ENCODE results near the gene PPIG.
"Not testable (repeated sequence)": the region's sequence is repeated elsewhere in the genome, so short reads cannot be mapped to it uniquely, and the experiment has no call there.

PPIG gene

DNA sequence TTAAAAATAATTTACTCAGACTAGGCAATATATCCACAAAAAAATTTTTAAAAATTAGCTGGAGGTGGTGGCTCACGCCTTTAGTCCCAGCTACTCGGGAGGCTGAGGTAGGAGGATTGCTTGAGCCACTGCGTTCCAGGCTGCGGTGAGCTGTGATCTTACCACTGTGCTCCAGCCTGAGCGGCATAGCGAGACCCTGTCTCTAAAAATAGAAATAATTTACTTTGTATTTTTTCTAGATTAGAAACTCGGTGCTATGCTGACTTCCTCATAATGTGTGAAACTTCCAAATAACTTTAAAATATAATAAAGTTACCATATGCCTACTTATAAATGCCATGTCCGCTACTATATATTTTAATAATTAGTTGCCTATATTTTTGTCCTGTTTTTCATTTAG is 6.7 kb downstream of the PPIG start:
- no peak for DNase-seq (ENCODE audit: low spot score)

DNA sequence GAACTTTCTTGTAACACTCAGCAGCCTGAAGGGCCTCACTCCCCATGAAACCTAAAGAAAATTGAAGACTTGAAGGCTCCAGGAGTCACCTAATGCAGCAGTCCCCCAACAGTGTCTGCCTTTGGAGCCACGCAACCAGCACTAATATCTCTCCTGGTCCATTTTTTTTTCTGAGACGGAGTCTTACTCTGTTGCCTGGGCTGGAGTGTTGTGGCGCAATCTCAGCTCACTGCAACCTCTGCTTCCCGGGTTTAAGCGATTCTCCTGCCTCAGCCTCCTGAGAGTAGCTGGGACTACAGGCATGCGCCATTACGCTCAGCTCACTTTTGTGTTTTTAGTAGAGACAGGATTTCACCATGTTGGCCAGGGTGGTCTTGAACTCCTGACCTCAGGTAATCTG is 12.4 kb downstream of the PPIG start:
- not testable (repeated sequence) for DNase-seq (ENCODE audit: low spot score)

DNA sequence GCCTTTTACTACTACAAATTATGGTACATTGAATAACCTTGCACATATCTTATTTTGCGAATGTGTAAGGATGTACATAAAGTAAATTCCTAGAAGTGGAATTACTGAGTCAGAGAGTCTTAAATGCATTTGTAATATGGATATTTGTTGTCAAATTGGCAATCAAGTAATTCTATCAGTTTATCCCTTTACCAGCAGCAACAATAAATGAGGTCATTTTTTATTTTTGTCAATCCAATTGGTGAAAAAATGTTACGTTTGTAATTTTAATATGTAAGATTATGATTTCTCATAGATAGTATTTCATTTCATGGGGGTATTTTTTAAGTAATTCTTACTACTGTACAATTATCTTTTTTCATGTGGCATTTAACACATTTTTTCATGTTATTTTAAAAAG is 14.8 kb downstream of the PPIG start:
- no peak for DNase-seq (ENCODE audit: low spot score)

DNA sequence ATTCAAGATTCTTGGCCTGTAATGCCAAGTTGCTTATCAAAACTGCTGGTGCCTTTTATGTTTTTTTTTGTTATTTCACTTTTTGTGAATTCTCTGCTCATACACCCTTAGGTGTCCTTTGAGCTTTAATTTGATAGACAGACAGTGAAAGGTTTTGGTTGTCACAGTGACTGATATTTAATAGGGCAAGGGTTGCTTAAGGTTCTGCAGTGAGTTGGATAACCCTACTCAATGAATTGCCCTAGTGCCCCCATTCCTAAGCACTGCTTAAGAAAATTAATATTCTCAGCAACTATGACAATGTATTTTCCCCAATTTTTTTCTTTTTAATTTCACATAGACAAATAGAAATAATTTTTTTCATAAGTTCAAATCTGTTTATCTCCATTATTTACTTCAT is 15.4 kb downstream of the PPIG start:
- DNase-seq (ENCODE audit: low spot score) = no peak

DNA sequence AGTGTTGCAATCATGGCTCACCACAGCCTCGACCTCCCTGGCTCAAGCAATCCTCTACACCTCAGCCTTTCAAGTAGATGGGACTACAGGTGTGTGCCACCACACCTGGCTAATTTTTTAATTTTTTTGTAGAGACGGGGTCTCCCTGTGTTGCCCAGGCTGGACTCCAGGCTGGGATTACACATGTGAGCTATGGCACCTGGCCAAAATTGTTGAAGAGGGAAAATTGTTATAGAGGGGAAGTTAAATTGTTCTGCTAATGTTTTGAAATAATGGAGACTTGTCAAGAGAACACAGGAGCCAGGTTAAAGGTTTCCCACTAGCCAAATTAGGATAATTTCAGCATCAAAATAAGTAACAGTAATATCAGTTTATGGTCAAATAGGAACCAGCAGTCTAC is 25.1 kb downstream of the PPIG start:
- no peak for DNase-seq (ENCODE audit: low spot score)

DNA sequence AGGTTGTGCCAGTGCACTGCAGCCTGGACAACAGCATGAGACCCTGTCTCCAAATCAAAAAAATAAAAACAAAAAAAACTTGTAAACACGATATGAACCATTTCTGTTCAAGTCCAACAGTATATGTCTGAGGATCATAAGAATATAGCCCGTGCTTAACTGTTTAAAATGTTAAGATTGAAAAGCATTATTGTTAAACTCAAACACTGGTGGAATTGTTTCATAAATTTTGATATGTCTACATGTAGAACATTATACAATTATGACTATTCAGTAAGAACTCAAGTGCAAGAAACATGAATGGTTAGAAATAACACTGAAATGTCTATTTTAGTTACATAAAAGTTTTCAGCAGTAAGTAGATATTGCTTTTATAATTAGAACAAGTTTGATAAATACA is 29.7 kb downstream of the PPIG start:
- no peak for DNase-seq (ENCODE audit: low spot score)

DNA sequence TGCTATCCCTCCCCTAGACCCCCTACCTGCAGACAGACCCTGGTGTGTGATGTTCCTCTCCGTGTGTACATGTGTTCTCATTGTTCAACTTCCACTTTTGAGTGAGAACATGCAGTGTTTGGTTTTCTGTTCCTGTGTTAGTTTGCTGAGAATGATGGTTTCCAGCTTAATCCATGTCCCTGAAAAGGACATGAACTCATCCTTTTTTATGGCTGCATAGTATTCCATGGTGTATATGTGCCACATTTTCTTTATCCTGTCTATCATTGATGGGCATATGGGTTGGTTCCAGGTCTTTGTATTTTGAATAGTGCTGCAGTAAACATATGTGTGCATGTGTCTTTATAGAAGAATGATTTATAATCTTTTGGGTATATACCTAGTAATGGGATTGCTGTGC is 31.8 kb downstream of the PPIG start:
- DNase-seq (ENCODE audit: low spot score) = not testable (repeated sequence)

DNA sequence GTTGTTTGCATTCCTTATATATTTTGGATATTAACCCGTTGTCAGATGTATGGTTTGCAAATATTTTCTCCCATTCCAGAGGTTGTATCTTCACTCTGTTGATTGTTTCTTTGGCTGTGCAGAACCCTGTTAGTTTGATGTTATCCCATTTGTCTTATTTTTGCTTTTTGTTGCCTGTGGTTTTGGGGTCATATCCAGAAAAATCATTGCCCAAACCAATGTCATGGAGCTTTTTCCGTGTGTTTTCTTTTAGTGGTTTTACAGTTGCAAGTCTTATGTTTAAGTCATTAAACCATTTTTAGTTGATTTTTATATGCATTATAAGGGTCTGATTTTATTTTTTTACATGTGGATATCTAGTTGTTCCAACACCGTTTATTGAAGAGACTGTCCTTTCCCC is 35.8 kb downstream of the PPIG start:
- DNase-seq (ENCODE audit: low spot score) = no peak

DNA sequence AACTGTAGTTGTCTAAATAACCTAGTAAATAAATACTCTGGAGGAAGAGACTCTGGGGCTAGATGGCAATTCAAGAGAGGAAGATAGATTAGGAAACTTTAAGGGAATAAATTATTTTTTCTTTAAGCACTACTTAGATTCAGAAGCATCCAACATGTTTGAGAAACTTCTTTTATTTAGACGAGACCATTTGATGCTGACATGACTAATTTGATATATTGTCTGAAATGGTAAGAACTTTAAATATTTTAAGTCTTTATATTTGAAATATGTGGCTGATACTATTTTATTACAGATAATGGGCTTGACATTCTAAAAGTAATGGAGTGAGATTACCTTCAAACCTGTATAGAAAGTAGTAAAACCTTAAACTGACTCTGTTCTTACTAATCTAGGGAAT is 36.4 kb downstream of the PPIG start:
- no peak for DNase-seq (ENCODE audit: low spot score)

DNA sequence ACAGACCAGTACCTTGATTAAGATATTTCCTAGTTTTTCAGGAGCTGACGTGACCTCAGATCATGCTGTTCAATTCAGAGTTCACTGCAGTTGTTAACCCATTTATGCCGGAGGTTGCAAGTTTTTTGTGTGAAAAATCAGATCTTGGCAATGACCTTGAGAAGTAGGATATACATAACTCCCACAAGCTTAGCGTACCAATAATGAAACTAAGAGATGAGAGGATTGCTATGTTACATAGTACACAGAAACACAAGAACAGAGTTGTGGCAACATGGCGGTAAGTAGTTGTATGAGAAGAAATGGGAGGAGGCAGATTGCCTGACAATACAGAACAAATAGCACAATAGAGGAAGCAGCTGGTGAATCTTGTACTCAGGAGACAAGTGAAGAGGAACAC is 39.1 kb downstream of the PPIG start:
- no peak for DNase-seq (ENCODE audit: low spot score)

DNA sequence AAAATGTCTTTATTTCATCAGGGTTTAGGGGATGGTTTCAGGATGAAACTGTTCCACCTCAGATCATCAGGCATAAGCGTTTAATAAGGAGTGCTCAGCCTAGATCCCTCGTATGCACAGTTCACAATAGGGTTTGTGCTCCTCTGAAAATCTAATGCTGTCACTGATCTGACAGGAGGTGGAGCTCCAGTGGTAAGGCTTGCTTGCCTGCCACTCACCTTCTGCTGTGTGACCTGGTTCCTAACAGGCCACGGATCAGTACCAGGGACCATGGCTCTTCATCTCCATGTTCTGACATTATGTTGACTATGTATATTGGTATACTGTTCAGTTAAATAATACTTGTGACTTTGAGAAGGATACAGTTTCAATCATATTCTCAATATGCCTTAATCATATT is 41.6 kb downstream of the PPIG start:
- no peak for DNase-seq (ENCODE audit: low spot score)

DNA sequence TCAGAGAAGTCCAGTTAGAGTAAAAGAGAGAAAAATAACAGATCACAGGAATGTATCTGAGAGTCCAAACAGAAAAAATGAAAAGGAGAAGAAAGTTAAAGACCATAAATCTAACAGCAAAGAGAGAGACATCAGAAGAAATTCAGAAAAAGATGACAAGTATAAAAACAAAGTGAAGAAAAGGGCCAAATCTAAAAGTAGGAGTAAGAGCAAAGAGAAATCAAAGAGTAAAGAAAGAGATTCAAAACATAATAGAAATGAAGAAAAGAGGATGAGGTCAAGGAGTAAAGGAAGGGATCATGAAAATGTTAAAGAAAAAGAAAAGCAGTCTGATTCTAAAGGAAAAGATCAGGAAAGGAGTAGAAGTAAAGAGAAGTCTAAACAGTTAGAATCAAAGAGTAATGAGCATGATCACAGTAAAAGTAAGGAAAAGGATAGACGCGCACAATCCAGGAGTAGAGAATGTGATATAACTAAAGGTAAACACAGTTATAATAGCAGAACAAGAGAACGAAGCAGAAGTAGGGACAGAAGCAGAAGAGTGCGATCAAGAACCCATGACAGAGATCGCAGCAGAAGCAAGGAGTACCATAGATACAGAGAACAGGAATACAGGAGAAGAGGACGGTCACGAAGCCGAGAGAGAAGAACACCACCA is 52.4 kb downstream of the PPIG start:
- DNase-seq (ENCODE audit: low spot score) = no peak

DNA sequence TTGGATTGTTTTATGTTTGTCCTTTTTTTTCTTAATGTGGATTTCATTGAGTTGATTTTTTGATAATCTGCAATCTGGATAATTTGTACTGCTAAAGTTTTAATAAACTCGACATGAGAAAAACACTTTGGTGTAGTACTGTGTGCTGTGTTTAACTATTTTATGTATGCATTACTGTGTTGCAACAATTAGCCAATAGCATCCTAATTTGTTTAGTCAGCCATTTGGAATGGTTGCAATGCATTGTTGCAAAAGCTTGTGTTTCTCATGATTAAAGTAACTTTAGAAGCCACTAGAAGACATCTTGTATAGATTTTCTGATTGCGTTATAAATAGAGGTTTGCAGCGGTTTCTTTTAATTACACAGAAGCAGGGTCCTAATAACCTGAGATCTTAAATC is 53.5 kb downstream of the PPIG start:
- DNase-seq (ENCODE audit: low spot score) = no peak

DNA sequence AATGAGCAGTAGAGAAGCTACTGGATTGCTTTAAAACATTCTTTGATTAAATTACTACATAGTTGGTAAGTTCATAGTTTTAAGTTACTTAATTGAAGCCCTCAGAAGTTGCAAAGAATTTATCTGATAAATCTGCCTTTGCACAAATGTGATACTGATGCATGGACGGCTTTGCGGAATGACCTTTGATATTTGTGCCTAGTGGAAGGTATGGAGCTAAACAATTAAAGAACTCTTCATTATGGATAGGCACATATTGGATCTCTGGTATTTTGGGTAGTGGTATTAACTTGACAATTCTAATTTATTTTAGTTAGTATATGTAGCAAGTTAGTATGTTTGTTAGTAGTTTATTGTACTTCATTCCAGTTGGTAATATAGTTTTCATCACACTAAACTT is 56.0 kb downstream of the PPIG start:
- no peak for DNase-seq (ENCODE audit: low spot score)

DNA sequence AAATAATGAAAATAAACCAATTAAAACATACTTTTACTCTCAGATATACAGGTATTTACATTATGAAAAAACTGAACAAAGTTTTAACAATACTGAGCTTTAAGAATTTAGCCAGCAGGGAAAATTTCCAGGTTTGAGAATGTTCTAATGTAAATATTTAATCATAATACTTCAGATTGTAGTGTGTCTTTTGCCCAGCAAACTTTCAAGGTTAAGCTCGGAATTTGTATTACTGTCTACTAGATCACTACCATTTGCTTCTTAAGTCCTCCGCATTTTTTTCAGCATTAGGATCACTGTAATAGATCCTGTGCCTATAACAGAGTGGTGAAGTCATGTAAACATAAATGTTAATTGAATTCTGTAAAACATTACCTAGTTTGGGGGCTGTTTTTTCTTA is 57.3 kb downstream of the PPIG start:
- no peak for DNase-seq (ENCODE audit: low spot score)

DNA sequence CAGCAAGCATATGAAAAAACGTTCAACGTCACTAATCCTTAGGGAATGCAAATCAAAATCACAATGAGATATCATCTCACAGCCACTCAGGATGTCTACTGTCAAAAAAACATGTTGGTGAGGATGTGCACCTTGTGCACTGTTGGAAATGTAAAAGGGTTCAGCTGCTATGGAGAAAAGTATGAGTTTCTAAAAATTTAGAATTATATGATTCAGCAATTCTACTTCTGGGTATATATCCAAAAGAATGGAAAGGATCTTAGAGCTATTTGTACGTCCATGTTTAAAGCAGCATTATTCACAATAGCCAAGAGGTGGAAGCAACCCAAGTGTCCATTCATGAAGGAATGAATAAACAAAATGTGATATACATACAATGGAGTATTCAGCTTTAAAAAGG is 60.0 kb downstream of the PPIG start:
- no peak for DNase-seq (ENCODE audit: low spot score)

DNA sequence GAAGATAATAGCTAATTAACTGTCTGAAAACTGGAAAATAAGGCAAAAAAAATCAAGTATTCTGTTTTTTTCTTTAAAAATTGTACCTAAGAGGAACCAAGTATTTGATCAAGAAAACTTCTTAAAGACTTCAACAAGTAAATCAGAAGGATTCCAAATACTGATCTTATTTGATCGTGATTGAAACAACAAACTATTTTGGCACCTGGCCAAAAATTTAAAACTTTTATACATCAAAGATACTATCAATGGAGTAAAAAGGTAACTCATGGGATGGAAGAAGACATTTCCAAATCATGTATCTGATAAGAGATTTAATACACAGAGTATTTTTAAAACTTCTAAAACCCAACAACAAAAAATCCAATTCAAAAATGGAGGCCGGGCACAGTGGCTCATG is 63.3 kb downstream of the PPIG start:
- DNase-seq (ENCODE audit: low spot score) = no peak

DNA sequence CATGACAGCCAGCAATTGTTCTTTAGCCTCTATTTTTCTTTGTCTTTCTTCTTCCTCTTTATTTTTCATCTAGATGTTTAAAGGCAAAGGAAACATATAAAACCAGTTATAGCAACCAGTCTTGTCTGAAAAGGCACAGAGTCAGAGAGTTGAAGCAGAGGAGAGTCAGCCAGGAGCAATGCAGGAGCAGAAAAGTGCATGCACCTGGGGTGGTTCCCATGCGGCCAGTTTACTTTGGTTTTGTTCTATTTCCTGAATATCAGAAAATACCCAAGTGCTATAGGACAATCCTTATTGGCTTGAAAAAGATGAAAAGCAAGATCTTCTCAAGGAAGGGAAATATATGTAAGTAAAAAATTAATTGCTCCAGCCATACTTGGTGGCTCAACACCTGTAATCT is 65.1 kb downstream of the PPIG start:
- DNase-seq (ENCODE audit: low spot score) = no peak

DNA sequence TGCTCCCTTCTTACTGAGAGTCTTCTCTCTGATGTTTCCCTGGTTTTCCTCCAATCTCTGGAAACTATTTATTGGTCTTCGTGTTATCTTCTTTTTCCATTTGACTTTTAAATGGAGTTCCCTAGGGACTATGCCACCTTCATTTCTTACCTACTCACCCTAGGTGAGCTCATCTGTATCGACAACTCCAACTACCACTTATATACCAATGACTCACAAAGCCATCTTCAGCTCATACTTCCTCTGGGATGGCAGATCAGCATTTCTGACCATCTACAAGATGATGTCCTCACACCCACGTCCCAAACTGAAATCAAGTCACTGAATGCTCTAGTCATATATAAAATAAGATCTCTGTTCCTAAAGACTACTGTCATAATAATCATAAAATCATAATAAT is 69.5 kb downstream of the PPIG start:
- no peak for DNase-seq (ENCODE audit: low spot score)

DNA sequence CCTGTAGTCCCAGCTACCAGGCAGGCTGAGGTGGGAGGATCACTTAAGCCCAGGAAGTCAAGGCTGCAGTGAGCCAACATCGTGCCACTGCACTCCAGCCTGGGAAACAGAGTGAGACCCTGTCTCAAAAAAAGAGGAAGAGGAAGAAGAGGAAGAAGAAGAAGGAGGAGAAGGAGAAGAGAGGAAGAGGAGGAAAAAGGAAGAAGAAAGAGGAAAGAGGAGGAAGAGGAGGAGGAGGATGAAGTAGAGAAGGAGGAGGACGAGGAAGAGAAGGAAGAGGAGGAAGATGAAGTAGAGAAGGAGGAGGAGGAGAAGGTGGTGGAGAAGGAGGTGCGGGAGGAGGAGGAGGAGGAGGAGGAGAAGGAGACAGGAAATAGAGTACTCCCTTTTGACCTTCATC is 72.0 kb downstream of the PPIG start:
- no peak for DNase-seq (ENCODE audit: low spot score)

DNA sequence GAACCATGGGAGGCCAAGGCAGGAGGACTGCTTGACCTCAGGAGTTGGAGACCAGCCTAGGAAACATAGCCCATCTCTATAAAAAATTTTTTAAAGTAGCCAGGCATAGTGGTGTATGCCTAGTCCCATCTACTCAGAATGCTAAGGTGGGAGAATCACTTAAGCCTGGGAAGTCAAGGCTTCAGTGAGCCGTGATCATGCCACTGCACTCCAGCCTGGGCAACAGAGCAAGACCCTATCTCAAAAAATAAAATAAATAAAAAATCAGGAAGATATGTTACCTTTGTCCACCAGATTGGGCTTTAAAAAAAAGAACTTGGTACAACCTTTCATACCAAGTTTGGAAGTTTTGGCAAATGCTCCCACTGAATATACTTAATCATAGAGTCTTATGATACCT is 74.7 kb downstream of the PPIG start:
- DNase-seq (ENCODE audit: low spot score) = no peak

DNA sequence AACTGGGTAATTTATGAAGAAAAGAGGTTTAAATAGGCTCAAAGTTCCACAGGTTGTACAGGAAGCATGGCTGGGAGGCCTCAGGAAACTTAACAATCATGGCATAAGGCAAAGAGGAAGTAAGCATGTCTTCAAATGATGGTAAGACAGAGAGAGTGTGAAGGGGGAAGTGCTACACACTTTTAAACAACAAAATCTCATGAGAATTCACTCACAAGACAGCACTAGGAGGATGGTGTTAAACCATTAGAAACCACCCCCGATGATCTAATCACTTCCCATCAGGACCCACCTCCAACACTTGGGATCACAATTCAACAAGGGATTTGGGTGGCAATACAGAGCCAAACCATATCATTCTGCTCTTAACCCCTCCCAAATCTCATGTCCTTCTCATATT is 75.2 kb downstream of the PPIG start:
- no peak for DNase-seq (ENCODE audit: low spot score)

DNA sequence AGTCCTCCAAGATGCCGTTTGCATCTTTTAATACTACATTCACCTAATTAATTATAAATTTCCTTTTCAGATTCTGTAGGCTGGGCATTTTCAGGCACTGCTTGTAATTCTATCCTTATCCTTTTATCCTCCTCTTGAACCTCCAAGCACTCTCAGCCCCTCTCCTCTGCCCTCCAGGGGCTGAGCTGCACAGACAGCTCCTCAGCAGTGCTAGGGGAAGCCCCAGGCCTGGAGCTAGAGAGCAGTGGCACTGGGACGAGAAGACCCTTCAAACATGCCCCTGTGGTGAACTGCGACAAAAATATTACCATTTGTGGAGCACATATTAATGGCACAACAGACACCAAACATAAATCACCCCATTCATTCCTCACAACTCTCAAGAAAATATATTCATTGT is 77.1 kb downstream of the PPIG start:
- no peak for DNase-seq (ENCODE audit: low spot score)

DNA sequence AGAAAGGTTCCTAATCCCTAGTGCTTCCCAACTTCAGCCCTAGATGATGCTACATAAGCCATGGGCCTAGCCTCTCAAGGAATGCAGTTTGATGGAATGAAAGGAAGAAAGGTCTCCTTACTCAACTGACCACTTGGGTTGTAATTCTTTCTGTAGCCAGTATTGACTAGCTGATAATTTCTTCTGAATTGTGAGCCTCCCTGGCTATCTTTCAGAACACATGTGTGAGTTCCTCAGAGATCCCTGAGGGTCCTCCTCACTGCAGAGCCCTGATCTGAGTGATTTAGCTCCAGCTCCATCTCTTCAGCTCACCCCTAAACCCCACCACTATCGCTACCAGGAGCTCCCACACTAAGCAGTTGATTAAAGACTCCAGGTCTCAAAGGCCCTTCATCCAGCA is 78.6 kb downstream of the PPIG start:
- DNase-seq (ENCODE audit: low spot score) = no peak

DNA sequence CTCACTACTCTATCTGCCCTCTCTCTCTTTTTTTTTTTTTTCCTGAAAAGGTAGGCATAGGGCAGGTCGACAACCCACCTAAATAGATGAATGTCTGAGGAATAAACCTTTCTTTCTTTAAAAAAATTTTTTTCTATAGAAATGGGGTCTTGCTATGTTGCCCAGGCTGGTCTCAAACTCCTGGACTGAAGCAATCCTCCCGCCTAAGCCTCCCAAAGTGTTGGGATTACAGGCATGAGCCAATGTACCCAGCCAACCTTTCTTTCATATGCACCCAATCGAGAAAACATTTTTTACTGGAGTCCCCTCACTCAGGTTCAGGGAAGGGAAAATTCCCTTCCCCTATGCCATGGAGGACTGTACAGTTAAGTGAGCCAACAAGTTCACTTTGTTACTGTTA is 79.1 kb downstream of the PPIG start:
- no peak for DNase-seq (ENCODE audit: low spot score)
